HG02885 (cell line): Measurements from ENCODE around the gene CPNE1.

Experiments used
- ATAC-seq: cut with Tn5 transposase; IDR thresholded peaks from one replicate; pipeline ENCODE4 v1.9.1; 2021; ENCODE audit warnings: mild to moderate bottlenecking; ENCODE audit not compliant: unreplicated experiment, poor library complexity

CPNE1 gene

GRCh38 chr20:35657271-35657670 lies 7.4 kb downstream of the CPNE1 start:
- ATAC-seq, result no peak

- ATAC-seq, result no peak
Observed at GRCh38 chr20:35654415-35654814, 10.3 kb downstream of the CPNE1 start.

- no peak for ATAC-seq
Observed at GRCh38 chr20:35653893-35654292, 10.8 kb downstream of the CPNE1 start.

- no peak for ATAC-seq
Observed at GRCh38 chr20:35653430-35653734, 11.3 kb downstream of the CPNE1 start.

- no peak for ATAC-seq
Observed at GRCh38 chr20:35652641-35653429, 11.9 kb downstream of the CPNE1 start.

GRCh38 chr20:35651958-35652357 lies 12.7 kb downstream of the CPNE1 start:
- no peak for ATAC-seq

- ATAC-seq, result no peak
Observed at GRCh38 chr20:35650632-35651031, 14.1 kb downstream of the CPNE1 start.

GRCh38 chr20:35648836-35649235 lies 15.9 kb downstream of the CPNE1 start:
- ATAC-seq, result no peak

GRCh38 chr20:35644806-35645205 lies 19.9 kb downstream of the CPNE1 start:
- ATAC-seq, result no peak

GRCh38 chr20:35643045-35643444 lies 21.7 kb downstream of the CPNE1 start:
- ATAC-seq, result no peak

- no peak for ATAC-seq
Observed at GRCh38 chr20:35641743-35642142, 23.0 kb downstream of the CPNE1 start.

- no peak for ATAC-seq
Observed at GRCh38 chr20:35640724-35641123, 24.0 kb downstream of the CPNE1 start.

- no peak for ATAC-seq
Observed at GRCh38 chr20:35638751-35639150, 25.9 kb downstream of the CPNE1 start.

- ATAC-seq, result no peak
Observed at GRCh38 chr20:35637276-35637675, 27.4 kb downstream of the CPNE1 start.

- no peak for ATAC-seq
Observed at GRCh38 chr20:35636095-35636494, 28.6 kb downstream of the CPNE1 start.

GRCh38 chr20:35635652-35636051 lies 29.0 kb downstream of the CPNE1 start:
- ATAC-seq, result no peak

- ATAC-seq, result no peak
Observed at GRCh38 chr20:35632539-35633115, 32.1 kb downstream of the CPNE1 start.

- ATAC-seq, result no peak
Observed at GRCh38 chr20:35630636-35631035, 34.1 kb downstream of the CPNE1 start.

GRCh38 chr20:35629427-35630145 lies 35.1 kb downstream of the CPNE1 start:
- no peak for ATAC-seq

- no peak for ATAC-seq
Observed at GRCh38 chr20:35627121-35627520, 37.6 kb downstream of the CPNE1 start.

GRCh38 chr20:35626386-35627001 lies 38.2 kb downstream of the CPNE1 start:
- ATAC-seq, result no peak
